Keratinocyte (primary cell): ENCODE data around the gene SHISA8.

ENCODE experiments used
- CTCF ChIP-seq, 3 experiments: IDR thresholded peaks in 1 of 3; conservative IDR thresholded peaks in 1 of 3; optimal IDR thresholded peaks in 1 of 3; 2 replicates in 2 of 3; 3 replicates in 1 of 3; pipeline versions ENCODE3 to v1.5.1; 2011; ENCODE audit warnings: low read length in 3 of 3, mild to moderate bottlenecking in 3 of 3, moderate library complexity in 2 of 3, control low read depth in 1 of 3, inconsistent platforms in 1 of 3; ENCODE audit not compliant: insufficient read depth in 2 of 3; ENCODE audit errors: extremely low read depth in 1 of 3
- EZH2 ChIP-seq: IDR thresholded peaks from one replicate; pipeline ENCODE4 v1.6.1; 2012; ENCODE audit warnings: inconsistent platforms, mild to moderate bottlenecking, low read length, moderate library complexity

DNA sequence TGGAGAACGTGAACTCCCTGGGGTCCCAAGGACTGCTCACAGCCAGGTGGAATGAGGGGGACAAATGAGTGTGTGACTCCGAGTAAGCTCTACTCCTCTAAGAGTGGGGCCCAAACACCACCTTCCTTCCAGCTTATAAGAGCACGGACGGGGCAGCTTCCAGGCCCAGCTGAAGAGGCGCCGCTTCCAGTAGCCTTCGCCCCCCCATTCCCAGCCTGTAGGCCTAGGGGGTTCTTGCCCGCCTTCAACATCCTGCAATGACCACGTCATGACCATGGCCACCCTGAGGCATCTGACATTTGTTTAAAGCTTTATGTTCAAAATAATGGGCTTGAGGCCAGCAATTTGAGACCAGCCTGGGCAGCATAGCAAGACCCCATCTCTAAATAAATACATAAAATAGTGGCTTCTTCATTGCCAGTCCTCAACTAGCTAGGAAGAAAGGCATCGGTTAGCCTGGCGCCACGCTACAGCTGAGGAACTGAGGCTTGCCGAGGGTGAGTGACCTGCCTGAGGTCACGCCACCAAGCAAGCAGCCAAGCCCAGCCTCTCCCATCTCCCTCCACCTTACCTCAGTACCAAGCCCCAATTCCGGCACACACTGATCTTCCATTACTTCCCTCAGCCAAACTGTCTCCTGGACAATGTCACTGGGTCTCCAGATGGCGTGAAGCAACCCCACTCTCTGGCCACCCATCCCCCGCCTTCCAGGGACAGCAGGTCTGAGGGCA, 19.6 kb upstream of the SHISA8 start:
- no peak for TF ChIP-seq CTCF (optimal IDR thresholded peaks at IDR 0.05 in 1 of 3, IDR thresholded peaks at IDR 0.05 in 1 of 3, conservative IDR thresholded peaks at IDR 0.05 in 1 of 3; ENCODE audit: extremely low read depth in 1 of 3, insufficient read depth in 2 of 3, low read length in 3 of 3)
- TF ChIP-seq EZH2 = no peak
